HEK293 (cell line): Measurements from ENCODE around the gene HRAS.

ENCODE experiments used
- EGR2 ChIP-seq: fragments of 450-650 bp; formaldehyde crosslinking; IDR thresholded peaks from 2 replicates; pipeline ENCODE4 v1.5.1; 2016; ENCODE audit warnings: low read depth, missing biosample characterization, missing genetic modification characterization
- KLF10 ChIP-seq: fragments of 450-650 bp; IDR thresholded peaks from 2 replicates; pipeline ENCODE4 v1.5.1; 2018; ENCODE audit warnings: missing biosample characterization, mild to moderate bottlenecking, missing genetic modification characterization
- KLF16 ChIP-seq: fragments of 450-650 bp; formaldehyde crosslinking; IDR thresholded peaks from 2 replicates; pipeline ENCODE4 v1.5.1; 2017; ENCODE audit warnings: missing biosample characterization, missing genetic modification characterization
- KLF8 ChIP-seq: fragments of 450-650 bp; formaldehyde crosslinking; IDR thresholded peaks from 2 replicates; pipeline ENCODE4 v1.5.1; 2016; ENCODE audit warnings: missing biosample characterization, missing genetic modification characterization
- KLF9 ChIP-seq: fragments of 450-650 bp; formaldehyde crosslinking; IDR thresholded peaks from 2 replicates; pipeline ENCODE4 v1.5.1; 2016; ENCODE audit warnings: missing biosample characterization, missing genetic modification characterization, low read depth
- OSR2 ChIP-seq: fragments of 450-650 bp; formaldehyde crosslinking; IDR thresholded peaks from 2 replicates; pipeline ENCODE4 v1.5.1; 2016; ENCODE audit warnings: missing biosample characterization, missing genetic modification characterization
- SP3 ChIP-seq: fragments of 450-650 bp; formaldehyde crosslinking; IDR thresholded peaks from 2 replicates; pipeline ENCODE4 v1.5.1; 2016; ENCODE audit warnings: missing biosample characterization, missing genetic modification characterization
- SP7 ChIP-seq: fragments of 450-650 bp; formaldehyde crosslinking; IDR thresholded peaks from 2 replicates; pipeline ENCODE4 v1.5.1; 2016; ENCODE audit warnings: missing biosample characterization, missing genetic modification characterization
- YY1 ChIP-seq: fragments of 450-650 bp; formaldehyde crosslinking; IDR thresholded peaks from 2 replicates; pipeline ENCODE4 v1.5.1; 2018; ENCODE audit warnings: missing biosample characterization, missing genetic modification characterization
- ZBTB17 ChIP-seq: fragments of 450-650 bp; formaldehyde crosslinking; IDR thresholded peaks from 2 replicates; pipeline ENCODE4 v1.5.1; 2016; ENCODE audit warnings: missing biosample characterization, missing genetic modification characterization
- ZEB2 ChIP-seq: fragments of 450-650 bp; formaldehyde crosslinking; IDR thresholded peaks from 2 replicates; pipeline ENCODE4 v1.5.1; 2016; ENCODE audit warnings: missing biosample characterization, missing genetic modification characterization
- ZNF10 ChIP-seq: fragments of 450-650 bp; formaldehyde crosslinking; IDR thresholded peaks from 2 replicates; pipeline ENCODE4 v1.5.1; 2017; ENCODE audit warnings: missing biosample characterization, missing genetic modification characterization
- ZNF184 ChIP-seq: fragments of 450-650 bp; IDR thresholded peaks from 2 replicates; pipeline ENCODE4 v1.5.1; 2018; ENCODE audit warnings: missing biosample characterization, mild to moderate bottlenecking, missing genetic modification characterization
- ZNF266 ChIP-seq: fragments of 450-650 bp; formaldehyde crosslinking; IDR thresholded peaks from 2 replicates; pipeline ENCODE4 v1.5.1; 2016; ENCODE audit warnings: missing biosample characterization, missing genetic modification characterization, low read depth
- ZNF311 ChIP-seq: fragments of 450-650 bp; formaldehyde crosslinking; IDR thresholded peaks from 2 replicates; pipeline ENCODE4 v1.5.1; 2017; ENCODE audit warnings: missing biosample characterization, missing genetic modification characterization, borderline replicate concordance
- ZNF335 ChIP-seq: fragments of 450-650 bp; formaldehyde crosslinking; conservative IDR thresholded peaks from 2 replicates; pipeline ENCODE4 v1.5.1; 2016; ENCODE audit warnings: missing biosample characterization, missing genetic modification characterization
- ZNF341 ChIP-seq: fragments of 450-650 bp; formaldehyde crosslinking; IDR thresholded peaks from 2 replicates; pipeline ENCODE4; 2016; ENCODE audit warnings: low read depth, missing biosample characterization, missing genetic modification characterization
- ZNF354C ChIP-seq: fragments of 450-650 bp; formaldehyde crosslinking; IDR thresholded peaks from 2 replicates; pipeline ENCODE4 v1.5.1; 2016; ENCODE audit warnings: missing biosample characterization, missing genetic modification characterization, low read depth, borderline replicate concordance
- ZNF391 ChIP-seq: fragments of 450-650 bp; formaldehyde crosslinking; IDR thresholded peaks from 2 replicates; pipeline ENCODE4 v1.5.1; 2016; ENCODE audit warnings: low read depth, missing biosample characterization, missing genetic modification characterization, borderline replicate concordance
- ZNF433 ChIP-seq: fragments of 450-650 bp; formaldehyde crosslinking; IDR thresholded peaks from 2 replicates; pipeline ENCODE4 v1.5.1; 2016; ENCODE audit warnings: missing biosample characterization, missing genetic modification characterization, low read depth
- ZNF510 ChIP-seq: fragments of 450-650 bp; formaldehyde crosslinking; IDR thresholded peaks from 2 replicates; pipeline ENCODE4 v1.5.1; 2018; ENCODE audit warnings: mild to moderate bottlenecking, missing genetic modification characterization, missing biosample characterization; ENCODE audit not compliant: insufficient replicate concordance
- ZNF530 ChIP-seq: fragments of 450-650 bp; formaldehyde crosslinking; IDR thresholded peaks from 2 replicates; pipeline ENCODE4 v1.5.1; 2016; ENCODE audit warnings: low read depth, missing biosample characterization, missing genetic modification characterization
- ZNF623 ChIP-seq: fragments of 450-650 bp; formaldehyde crosslinking; IDR thresholded peaks from 2 replicates; pipeline ENCODE4 v1.5.1; 2016; ENCODE audit warnings: missing biosample characterization, missing genetic modification characterization
- ZNF768 ChIP-seq: fragments of 450-650 bp; formaldehyde crosslinking; IDR thresholded peaks from 2 replicates; pipeline ENCODE4 v1.5.1; 2018; ENCODE audit warnings: missing biosample characterization, mild to moderate bottlenecking, missing genetic modification characterization
- ZNF785 ChIP-seq: fragments of 450-650 bp; formaldehyde crosslinking; IDR thresholded peaks from 2 replicates; pipeline ENCODE4 v1.5.1; 2016; ENCODE audit warnings: missing biosample characterization, missing genetic modification characterization
- TF ChIP-seq, protein P1 (sequence below): fragments of 450-650 bp; formaldehyde crosslinking; IDR thresholded peaks from 2 replicates; pipeline ENCODE4 v1.5.1; 2016; ENCODE audit warnings: missing biosample characterization, missing genetic modification characterization
- TF ChIP-seq, protein P2 (sequence below): fragments of 450-650 bp; formaldehyde crosslinking; IDR thresholded peaks from 2 replicates; pipeline ENCODE4 v1.5.1; 2016; ENCODE audit warnings: missing biosample characterization, missing genetic modification characterization
- TF ChIP-seq, protein P3 (sequence below): fragments of 450-650 bp; formaldehyde crosslinking; IDR thresholded peaks from 2 replicates; pipeline ENCODE4 v1.5.1; 2016; ENCODE audit warnings: missing biosample characterization, missing genetic modification characterization
- TF ChIP-seq, protein P4 (sequence below): fragments of 450-650 bp; formaldehyde crosslinking; IDR thresholded peaks from 2 replicates; pipeline ENCODE4 v1.5.1; 2016; ENCODE audit warnings: missing biosample characterization, missing genetic modification characterization
- TF ChIP-seq, protein P5 (sequence below): fragments of 450-650 bp; formaldehyde crosslinking; IDR thresholded peaks from 2 replicates; pipeline ENCODE4 v1.5.1; 2017; ENCODE audit warnings: missing biosample characterization, missing genetic modification characterization

The HRAS gene

DNA sequence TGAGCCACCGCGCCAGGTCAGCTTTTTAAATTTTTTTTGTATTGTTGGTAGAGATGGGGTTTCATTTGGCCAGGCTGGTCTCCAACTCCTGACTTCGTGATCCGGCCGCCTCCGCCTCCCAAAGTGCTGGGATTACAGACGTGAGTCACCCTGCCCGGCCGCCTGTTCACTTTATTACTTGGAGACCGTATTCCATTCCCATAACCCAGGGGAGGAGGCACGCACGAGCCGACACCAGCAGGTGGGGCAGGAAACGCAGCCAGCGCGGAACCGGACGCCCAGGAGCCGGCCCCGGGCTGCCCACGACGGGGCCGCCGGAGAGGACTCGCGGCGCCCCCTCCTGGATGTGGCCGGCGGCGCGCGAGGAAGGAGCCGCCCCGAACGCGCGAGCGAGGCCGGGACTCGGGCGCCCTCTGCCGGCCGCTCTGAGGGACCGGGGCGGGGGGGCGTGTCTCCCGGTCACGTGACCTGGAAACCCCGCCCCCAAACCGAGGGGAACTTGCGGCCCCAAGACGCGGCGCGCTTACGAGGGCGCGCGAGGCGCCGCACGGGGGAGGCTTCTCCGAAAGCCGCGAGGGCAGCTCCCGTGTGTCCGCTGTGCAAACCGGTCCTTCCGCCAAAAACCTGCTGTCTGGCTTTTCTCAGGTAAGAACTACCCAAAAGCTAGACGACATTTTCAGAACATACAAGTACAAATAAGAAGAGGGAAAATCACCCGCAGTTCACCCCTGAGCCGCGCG, 16.7 kb downstream of the HRAS start (continued):
- TF ChIP-seq, protein P1, sequence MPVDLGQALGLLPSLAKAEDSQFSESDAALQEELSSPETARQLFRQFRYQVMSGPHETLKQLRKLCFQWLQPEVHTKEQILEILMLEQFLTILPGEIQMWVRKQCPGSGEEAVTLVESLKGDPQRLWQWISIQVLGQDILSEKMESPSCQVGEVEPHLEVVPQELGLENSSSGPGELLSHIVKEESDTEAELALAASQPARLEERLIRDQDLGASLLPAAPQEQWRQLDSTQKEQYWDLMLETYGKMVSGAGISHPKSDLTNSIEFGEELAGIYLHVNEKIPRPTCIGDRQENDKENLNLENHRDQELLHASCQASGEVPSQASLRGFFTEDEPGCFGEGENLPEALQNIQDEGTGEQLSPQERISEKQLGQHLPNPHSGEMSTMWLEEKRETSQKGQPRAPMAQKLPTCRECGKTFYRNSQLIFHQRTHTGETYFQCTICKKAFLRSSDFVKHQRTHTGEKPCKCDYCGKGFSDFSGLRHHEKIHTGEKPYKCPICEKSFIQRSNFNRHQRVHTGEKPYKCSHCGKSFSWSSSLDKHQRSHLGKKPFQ = no peak
- TF ChIP-seq KLF10 (tag by site-specific recombination) = peak; percentile 87
- TF ChIP-seq, protein P2, sequence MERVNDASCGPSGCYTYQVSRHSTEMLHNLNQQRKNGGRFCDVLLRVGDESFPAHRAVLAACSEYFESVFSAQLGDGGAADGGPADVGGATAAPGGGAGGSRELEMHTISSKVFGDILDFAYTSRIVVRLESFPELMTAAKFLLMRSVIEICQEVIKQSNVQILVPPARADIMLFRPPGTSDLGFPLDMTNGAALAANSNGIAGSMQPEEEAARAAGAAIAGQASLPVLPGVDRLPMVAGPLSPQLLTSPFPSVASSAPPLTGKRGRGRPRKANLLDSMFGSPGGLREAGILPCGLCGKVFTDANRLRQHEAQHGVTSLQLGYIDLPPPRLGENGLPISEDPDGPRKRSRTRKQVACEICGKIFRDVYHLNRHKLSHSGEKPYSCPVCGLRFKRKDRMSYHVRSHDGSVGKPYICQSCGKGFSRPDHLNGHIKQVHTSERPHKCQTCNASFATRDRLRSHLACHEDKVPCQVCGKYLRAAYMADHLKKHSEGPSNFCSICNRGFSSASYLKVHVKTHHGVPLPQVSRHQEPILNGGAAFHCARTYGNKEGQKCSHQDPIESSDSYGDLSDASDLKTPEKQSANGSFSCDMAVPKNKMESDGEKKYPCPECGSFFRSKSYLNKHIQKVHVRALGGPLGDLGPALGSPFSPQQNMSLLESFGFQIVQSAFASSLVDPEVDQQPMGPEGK = peak; percentile 64; the same call in 1 of the 2 replicates
- TF ChIP-seq ZNF510 (tag by site-specific recombination) = peak; percentile 97
- TF ChIP-seq, protein P3, sequence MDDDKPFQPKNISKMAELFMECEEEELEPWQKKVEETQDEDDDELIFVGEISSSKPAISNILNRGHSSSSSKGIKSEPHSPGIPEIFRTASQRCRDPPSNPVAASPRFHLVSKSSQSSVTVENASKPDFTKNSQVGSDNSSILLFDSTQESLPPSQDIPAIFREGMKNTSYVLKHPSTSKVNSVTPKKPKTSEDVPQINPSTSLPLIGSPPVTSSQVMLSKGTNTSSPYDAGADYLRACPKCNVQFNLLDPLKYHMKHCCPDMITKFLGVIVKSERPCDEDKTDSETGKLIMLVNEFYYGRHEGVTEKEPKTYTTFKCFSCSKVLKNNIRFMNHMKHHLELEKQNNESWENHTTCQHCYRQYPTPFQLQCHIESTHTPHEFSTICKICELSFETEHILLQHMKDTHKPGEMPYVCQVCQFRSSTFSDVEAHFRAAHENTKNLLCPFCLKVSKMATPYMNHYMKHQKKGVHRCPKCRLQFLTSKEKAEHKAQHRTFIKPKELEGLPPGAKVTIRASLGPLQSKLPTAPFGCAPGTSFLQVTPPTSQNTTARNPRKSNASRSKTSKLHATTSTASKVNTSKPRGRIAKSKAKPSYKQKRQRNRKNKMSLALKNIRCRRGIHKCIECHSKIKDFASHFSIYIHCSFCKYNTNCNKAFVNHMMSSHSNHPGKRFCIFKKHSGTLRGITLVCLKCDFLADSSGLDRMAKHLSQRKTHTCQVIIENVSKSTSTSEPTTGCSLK = no peak
- no peak for TF ChIP-seq ZNF311 (tag by site-specific recombination)
- TF ChIP-seq, protein P4, sequence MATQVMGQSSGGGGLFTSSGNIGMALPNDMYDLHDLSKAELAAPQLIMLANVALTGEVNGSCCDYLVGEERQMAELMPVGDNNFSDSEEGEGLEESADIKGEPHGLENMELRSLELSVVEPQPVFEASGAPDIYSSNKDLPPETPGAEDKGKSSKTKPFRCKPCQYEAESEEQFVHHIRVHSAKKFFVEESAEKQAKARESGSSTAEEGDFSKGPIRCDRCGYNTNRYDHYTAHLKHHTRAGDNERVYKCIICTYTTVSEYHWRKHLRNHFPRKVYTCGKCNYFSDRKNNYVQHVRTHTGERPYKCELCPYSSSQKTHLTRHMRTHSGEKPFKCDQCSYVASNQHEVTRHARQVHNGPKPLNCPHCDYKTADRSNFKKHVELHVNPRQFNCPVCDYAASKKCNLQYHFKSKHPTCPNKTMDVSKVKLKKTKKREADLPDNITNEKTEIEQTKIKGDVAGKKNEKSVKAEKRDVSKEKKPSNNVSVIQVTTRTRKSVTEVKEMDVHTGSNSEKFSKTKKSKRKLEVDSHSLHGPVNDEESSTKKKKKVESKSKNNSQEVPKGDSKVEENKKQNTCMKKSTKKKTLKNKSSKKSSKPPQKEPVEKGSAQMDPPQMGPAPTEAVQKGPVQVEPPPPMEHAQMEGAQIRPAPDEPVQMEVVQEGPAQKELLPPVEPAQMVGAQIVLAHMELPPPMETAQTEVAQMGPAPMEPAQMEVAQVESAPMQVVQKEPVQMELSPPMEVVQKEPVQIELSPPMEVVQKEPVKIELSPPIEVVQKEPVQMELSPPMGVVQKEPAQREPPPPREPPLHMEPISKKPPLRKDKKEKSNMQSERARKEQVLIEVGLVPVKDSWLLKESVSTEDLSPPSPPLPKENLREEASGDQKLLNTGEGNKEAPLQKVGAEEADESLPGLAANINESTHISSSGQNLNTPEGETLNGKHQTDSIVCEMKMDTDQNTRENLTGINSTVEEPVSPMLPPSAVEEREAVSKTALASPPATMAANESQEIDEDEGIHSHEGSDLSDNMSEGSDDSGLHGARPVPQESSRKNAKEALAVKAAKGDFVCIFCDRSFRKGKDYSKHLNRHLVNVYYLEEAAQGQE = no peak
- 0 out of 2 replicates have a peak, but pooled peaks have one; percentile 18 for TF ChIP-seq ZNF391 (tag by site-specific recombination)
- TF ChIP-seq ZNF530 (tag by site-specific recombination) = no peak
- no peak for TF ChIP-seq ZNF433 (tag by site-specific recombination)
- peak; percentile 31 for TF ChIP-seq SP3
- peak; percentile 52; the same call in 1 of the 2 replicates for TF ChIP-seq ZNF341 (tag by site-specific recombination)
- no peak for TF ChIP-seq ZNF354C (tag by site-specific recombination)
- TF ChIP-seq ZNF623 (tag by site-specific recombination) = no peak
- TF ChIP-seq ZNF768 (tag by site-specific recombination) = no peak
- peak; percentile 65; the same call in 1 of the 2 replicates for TF ChIP-seq ZNF184 (tag by site-specific recombination)
- no peak for TF ChIP-seq YY1 (tag by site-specific recombination)
- peak; percentile 70 for TF ChIP-seq ZEB2 (tag by site-specific recombination)
- TF ChIP-seq SP7 = peak; percentile 62
- peak; percentile 45; the same call in 1 of the 2 replicates for TF ChIP-seq ZBTB17 (tag by site-specific recombination)
- TF ChIP-seq ZNF785 (tag by site-specific recombination) = no peak
- peak; percentile 69 for TF ChIP-seq ZNF335 (tag by site-specific recombination)
- peak; percentile 36; the same call in 1 of the 2 replicates for TF ChIP-seq EGR2 (tag by site-specific recombination)
- TF ChIP-seq KLF8 (tag by site-specific recombination) = peak; percentile 61
- TF ChIP-seq ZNF10 (tag by site-specific recombination) = no peak
- no peak for TF ChIP-seq KLF16 (tag by site-specific recombination)
- peak; percentile 86 for TF ChIP-seq KLF9 (tag by site-specific recombination)
- no peak for TF ChIP-seq ZNF266
- TF ChIP-seq OSR2 (tag by site-specific recombination) = no peak
- TF ChIP-seq, protein P5, sequence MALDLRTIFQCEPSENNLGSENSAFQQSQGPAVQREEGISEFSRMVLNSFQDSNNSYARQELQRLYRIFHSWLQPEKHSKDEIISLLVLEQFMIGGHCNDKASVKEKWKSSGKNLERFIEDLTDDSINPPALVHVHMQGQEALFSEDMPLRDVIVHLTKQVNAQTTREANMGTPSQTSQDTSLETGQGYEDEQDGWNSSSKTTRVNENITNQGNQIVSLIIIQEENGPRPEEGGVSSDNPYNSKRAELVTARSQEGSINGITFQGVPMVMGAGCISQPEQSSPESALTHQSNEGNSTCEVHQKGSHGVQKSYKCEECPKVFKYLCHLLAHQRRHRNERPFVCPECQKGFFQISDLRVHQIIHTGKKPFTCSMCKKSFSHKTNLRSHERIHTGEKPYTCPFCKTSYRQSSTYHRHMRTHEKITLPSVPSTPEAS = no peak
